Gastroesophageal sphincter (tissue), 3 donors: ENCODE measurements around the gene WLS.

ENCODE experiments used
- CTCF ChIP-seq, 4 experiments: fragments of 200-600 bp in 2 of 4; fragments of 450-650 bp in 2 of 4; sonication (generic) in 1 of 4; IDR thresholded peaks; one replicate each; pipeline ENCODE4 v1.5.1; 2017 to 2019; ENCODE audit warnings: antibody characterized with exemption in 4 of 4, mild to moderate bottlenecking in 2 of 4, moderate library complexity in 2 of 4
- POLR2A ChIP-seq, 2 donors: fragments of 450-650 bp; IDR thresholded peaks; one replicate each; pipeline ENCODE4 v1.6.1; 2017; ENCODE audit warnings: antibody characterized with exemption in 2 of 2, mild to moderate bottlenecking in 2 of 2, moderate library complexity in 1 of 2

- TF ChIP-seq CTCF (IDR thresholded peaks at IDR 0.05) = no peak
- no peak for TF ChIP-seq POLR2A (IDR thresholded peaks at IDR 0.05)
These were observed 118.4 kb downstream of the WLS start for GRCh38 chr1:68113966-68114365.
